GM18508 (cell line): ENCODE measurements around the gene LRRC23.

Source experiments
- ATAC-seq: cut with Tn5 transposase; IDR thresholded peaks from one replicate; pipeline ENCODE4 v1.9.1; 2021; ENCODE audit warnings: moderate number of reproducible peaks; ENCODE audit not compliant: insufficient read depth, unreplicated experiment

Gene LRRC23

GRCh38 chr12:6954316-6955107, 49.9 kb downstream of the LRRC23 start:
- no peak for ATAC-seq

GRCh38 chr12:6955108-6956020, 50.7 kb downstream of the LRRC23 start:
- no peak for ATAC-seq

- ATAC-seq, result no peak
Measured at GRCh38 chr12:6956021-6956727, 51.6 kb downstream of the LRRC23 start.

GRCh38 chr12:6957151-6957701, 52.6 kb downstream of the LRRC23 start:
- no peak for ATAC-seq

- no peak for ATAC-seq
Measured at GRCh38 chr12:6957741-6958608, 53.4 kb downstream of the LRRC23 start.

GRCh38 chr12:6958609-6959057, 54.0 kb downstream of the LRRC23 start:
- ATAC-seq, result no peak

- ATAC-seq, result peak; percentile 33
Measured at GRCh38 chr12:6959058-6959804, 54.6 kb downstream of the LRRC23 start.

- ATAC-seq, result no peak
Measured at GRCh38 chr12:6959805-6960592, 55.4 kb downstream of the LRRC23 start.

- ATAC-seq, result no peak
Measured at GRCh38 chr12:6960593-6961277, 56.1 kb downstream of the LRRC23 start.

GRCh38 chr12:6961278-6961694, 56.7 kb downstream of the LRRC23 start:
- no peak for ATAC-seq

GRCh38 chr12:6961695-6962284, 57.2 kb downstream of the LRRC23 start:
- no peak for ATAC-seq

GRCh38 chr12:6962285-6963015, 57.8 kb downstream of the LRRC23 start:
- ATAC-seq, result no peak

- ATAC-seq, result no peak
Measured at GRCh38 chr12:6963016-6963731, 58.6 kb downstream of the LRRC23 start.
